A549 (cell line): Measurements from ENCODE around the gene TBC1D28. TPM values are rescaled to one million over a fixed set of nuclear protein-coding genes. Genes with fewer than 3 reads are reported as not detected.
"Not testable (repeated sequence)": the region's sequence is repeated elsewhere in the genome, so short reads cannot be mapped to it uniquely, and the experiment has no call there.

Experiments
- ATAC-seq, 2 experiments: fragments of 200-7000 bp in 1 of 2; fragments of >200 bp in 1 of 2; cut with Nextera tagmentation in 1 of 2; cut with Tn5 transposase in 1 of 2; 3 replicates each; pipeline versions ENCODE4 v1.8.0 to v1.9.1; 2018 to 2020; ENCODE audit warnings: mild to moderate bottlenecking in 1 of 2, moderate library complexity in 1 of 2
- CTCF ChIA-PET: fragments of 300-600 bp; sonication (Branson Sonifier 250); formaldehyde crosslinking; extraction: SDS; loops from one replicate; lab custom pipeline; 2021; ENCODE audit warnings: antibody characterized with exemption, inconsistent platforms; lab: Yijun Ruan, JAX
- POLR2A ChIA-PET: fragments of 350-600 bp; formaldehyde crosslinking; extraction: SDS; loops from one replicate; lab custom pipeline; 2021; ENCODE audit warnings: antibody characterized with exemption, inconsistent platforms; lab: Yijun Ruan, JAX
- DNase-seq, 2 experiments: peaks; one replicate each; pipeline versions ENCODE4 v3.0.0 to v3.0.0-alpha.2; 2011 to 2016; ENCODE audit warnings: low read depth in 1 of 2, low spot score in 1 of 2
- FAIRE-seq: peaks from 2 replicates; lab custom pipeline; 2011; peaks lifted over from hg19 to GRCh38; lab: Jason Lieb, UNC
- H3K27ac ChIP-seq, 2 experiments: fragments of >200 bp; sonication (Bioruptor Twin); formaldehyde crosslinking; 3 replicates each; pipeline ENCODE4 v1.5.1; 2016 to 2017
- H3K4me1 ChIP-seq: fragments of >200 bp; sonication (Bioruptor Twin); formaldehyde crosslinking; 3 replicates; pipeline ENCODE4 v1.6.1; 2016
- H3K4me2 ChIP-seq: fragments of >200 bp; sonication (Bioruptor Twin); formaldehyde crosslinking; 3 replicates; pipeline ENCODE4 v1.6.1; 2016
- H3K4me3 ChIP-seq: fragments of >200 bp; sonication (Bioruptor Twin); formaldehyde crosslinking; 3 replicates; pipeline ENCODE4 v1.5.1; 2016
- H3K9me3 ChIP-seq: fragments of >200 bp; sonication (Bioruptor Twin); formaldehyde crosslinking; 3 replicates; pipeline ENCODE4 v1.6.1; 2016
- GATA3 ChIP-seq: IDR thresholded peaks from 2 replicates; pipeline ENCODE4 v1.6.1; 2012; ENCODE audit warnings: borderline replicate concordance
- ZFP36 ChIP-seq: fragments of 450-650 bp; IDR thresholded peaks from 2 replicates; pipeline ENCODE4 v1.6.1; 2014; ENCODE audit warnings: borderline replicate concordance; ENCODE audit not compliant: partially characterized antibody
- WGBS: methylation state at CpG from one replicate; pipeline ENCODE4 v1.1.6; 2017; ENCODE audit errors: missing lambda C conversion rate; 5-methylcytosine and 5-hydroxymethylcytosine counted together
- polyA plus RNA-seq, 4 experiments: library from polyadenylated mRNA; depleted of rRNA in 3 of 4; stranded (reverse); fragments of >200 nt; fragmentation: RNase III in 1 of 4; extraction: RNeasy Plus Mini Kit Qiagen cat#74134 plus additional on column Dnase treatment in 1 of 4; gene quantifications; 2 replicates in 3 of 4; 3 replicates in 1 of 4; pipeline ENCODE4 v1.2.3, GENCODE V29; 2011 to 2017

Gene TBC1D28
- polyA plus RNA-seq, 2 of the 4 experiments (the other 2 are of a cell fraction) = not detected

GRCh38 chr17:18676928-18677327 lies 32.7 kb upstream of the TBC1D28 start:
- 96% methylated on average over 3 of the region's 3 CpGs for WGBS
- TF ChIP-seq ZFP36 = peak; percentile 88
- H3K4me3 ChIP-seq, H3K27ac ChIP-seq, ATAC-seq, H3K4me1 ChIP-seq, DNase-seq, POLR2A ChIA-PET, H3K4me2 ChIP-seq, FAIRE-seq: not testable (repeated sequence)
- CTCF ChIA-PET = interaction anchor here (0.6 kb wide), 1 partner anchor 79 kb away, joined by 3 read pairs; no protein-coding TSS in a partner anchor
- peaks cover 29% of the 10 kb centered on the region for H3K9me3 ChIP-seq

DNA sequence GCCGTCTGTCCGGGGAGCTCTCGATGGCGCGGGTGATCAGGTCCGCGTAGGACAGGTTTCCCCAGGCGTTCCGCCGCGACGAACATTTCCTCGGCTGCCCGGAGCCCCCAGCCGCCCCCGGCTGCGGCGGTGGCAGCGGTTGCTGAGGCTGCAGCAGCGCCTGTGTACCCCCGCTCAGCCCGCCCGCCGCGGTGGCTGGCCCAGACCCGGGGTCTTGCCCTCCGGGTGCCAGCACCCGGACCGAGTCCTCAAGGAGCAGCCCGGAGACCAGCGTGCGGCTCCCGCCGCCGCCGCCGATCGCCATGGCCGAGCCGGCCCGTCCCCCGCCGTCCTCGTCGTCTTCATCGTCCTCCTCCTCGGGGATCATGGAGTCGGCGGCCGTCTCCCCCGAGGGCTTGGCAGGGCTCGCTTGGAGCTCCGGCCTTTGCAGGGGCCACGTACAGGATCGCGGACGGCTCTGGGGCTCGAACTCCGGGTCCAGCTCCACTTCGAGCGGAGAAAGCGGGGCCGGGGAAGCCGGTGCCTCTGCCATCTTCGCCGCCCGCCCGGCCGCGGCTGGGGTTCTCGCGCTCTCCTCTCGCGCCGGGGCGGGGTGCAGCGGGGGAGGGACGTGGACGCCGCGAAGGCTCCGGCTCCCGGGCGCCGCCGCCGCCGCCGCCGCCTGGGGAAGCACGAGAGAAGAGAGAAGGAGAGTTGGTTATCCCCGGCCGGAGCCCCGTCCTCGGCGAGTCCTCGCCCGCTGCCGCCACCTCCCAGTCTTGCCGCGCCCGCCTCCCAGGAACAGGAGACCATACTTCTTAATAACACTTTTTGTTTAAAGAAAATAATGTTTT lies 28.4 kb upstream of the TBC1D28 start:
- CTCF ChIA-PET, DNase-seq, H3K4me2 ChIP-seq, FAIRE-seq, H3K4me1 ChIP-seq, POLR2A ChIA-PET, H3K4me3 ChIP-seq, H3K27ac ChIP-seq: not testable (repeated sequence)
- ATAC-seq = peak in 1 of 2 experiments; percentile 76; a peak in 3 of 6 replicates
- WGBS = 97% methylated on average over 82 of the region's 102 CpGs
- peaks cover 53% of the 10 kb centered on the region for H3K9me3 ChIP-seq

GRCh38 chr17:18668625-18669024 lies 24.4 kb upstream of the TBC1D28 start:
- ATAC-seq, POLR2A ChIA-PET, H3K4me3 ChIP-seq, DNase-seq, H3K27ac ChIP-seq, H3K4me1 ChIP-seq, FAIRE-seq, H3K4me2 ChIP-seq, CTCF ChIA-PET: not testable (repeated sequence)
- 95% methylated on average over 1 of the region's 1 CpG for WGBS
- peaks cover 40% of the 10 kb centered on the region for H3K9me3 ChIP-seq

DNA sequence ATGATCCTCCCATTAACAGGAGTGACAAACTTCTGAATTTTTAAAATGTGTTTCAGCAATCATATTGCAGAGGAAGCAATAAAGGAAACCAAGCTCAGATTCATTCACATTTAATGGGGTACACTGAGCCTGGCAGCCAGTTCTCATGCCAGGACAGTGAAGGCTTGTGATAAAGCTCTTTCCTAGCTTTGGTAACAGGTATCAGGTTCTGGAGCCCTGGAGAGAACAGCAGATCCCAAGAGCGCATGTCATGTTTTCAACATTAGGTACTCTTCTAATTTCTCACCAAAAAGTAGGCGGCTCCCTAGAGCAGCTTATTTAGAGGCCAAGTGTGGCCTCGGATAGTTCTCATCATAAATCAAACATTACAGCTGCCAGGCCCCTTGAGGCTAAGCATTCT lies 23.3 kb upstream of the TBC1D28 start:
- FAIRE-seq, H3K4me1 ChIP-seq, POLR2A ChIA-PET, CTCF ChIA-PET, H3K4me3 ChIP-seq, ATAC-seq, DNase-seq, H3K4me2 ChIP-seq, H3K27ac ChIP-seq: not testable (repeated sequence)
- peaks cover 41% of the 10 kb centered on the region for H3K9me3 ChIP-seq
- whole genome bisulfite sequencing = 84% methylated on average over 3 of the region's 3 CpGs

DNA sequence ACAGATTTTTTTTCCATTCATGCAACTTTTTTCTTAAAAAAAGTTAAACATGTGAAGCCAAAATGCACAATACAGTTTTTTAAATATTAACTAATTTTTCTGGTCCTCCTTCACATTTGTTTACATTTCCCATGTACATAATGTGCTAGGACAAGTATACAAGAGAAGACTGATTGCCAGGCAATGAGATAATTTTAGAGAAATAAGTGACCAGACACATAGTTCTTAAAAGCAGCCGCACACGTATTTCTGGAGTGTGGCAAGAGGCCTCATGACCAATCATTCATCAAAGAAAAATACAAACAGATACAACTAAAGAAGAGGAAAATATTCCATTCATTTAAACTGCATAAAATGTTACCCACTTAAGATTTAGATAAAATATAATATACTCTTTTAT lies 22.1 kb upstream of the TBC1D28 start:
- H3K4me2 ChIP-seq, DNase-seq, ATAC-seq, CTCF ChIA-PET, POLR2A ChIA-PET, H3K4me3 ChIP-seq, H3K4me1 ChIP-seq, FAIRE-seq, H3K27ac ChIP-seq: not testable (repeated sequence)
- H3K9me3 ChIP-seq = peaks cover 45% of the 10 kb centered on the region
- 90% methylated on average over 2 of the region's 2 CpGs for WGBS

DNA sequence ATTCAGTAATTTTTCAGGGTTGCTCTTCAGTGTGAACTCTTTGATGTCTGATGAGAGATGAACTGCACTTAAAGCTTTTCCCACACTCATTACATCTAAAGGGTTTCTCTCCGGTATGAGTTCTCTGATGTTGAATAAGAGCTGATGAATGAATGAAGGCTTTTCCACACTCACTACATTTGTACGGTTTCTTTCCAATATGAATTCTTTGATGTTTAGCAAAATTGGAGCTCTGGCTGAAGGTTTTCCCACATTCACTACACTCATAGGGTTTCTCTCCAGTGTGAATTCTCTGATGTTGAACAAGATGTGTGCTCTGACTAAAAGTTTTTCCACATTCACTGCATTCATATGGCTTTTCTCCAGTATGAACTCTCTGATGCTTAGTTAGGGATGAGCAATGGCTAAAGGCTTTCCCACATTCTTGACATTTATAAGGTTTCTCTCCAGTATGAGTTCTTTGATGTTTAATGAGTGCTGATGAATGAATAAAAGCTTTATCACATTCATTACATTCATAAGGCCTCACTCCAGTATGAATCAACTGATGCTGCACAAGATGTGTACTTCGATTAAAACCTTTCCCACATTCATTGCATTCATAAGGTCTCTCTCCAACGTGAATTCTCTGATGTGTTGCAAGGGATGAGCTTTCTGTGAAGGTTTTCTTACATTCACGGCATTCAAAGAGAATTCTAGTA lies 17.9 kb upstream of the TBC1D28 start:
- ATAC-seq, H3K4me3 ChIP-seq, H3K4me1 ChIP-seq, CTCF ChIA-PET, H3K27ac ChIP-seq, POLR2A ChIA-PET, H3K4me2 ChIP-seq: not testable (repeated sequence)
- FAIRE-seq = peak; percentile 98
- peak; percentile 52; the same call in 1 of the 2 replicates for TF ChIP-seq GATA3
- peaks cover 39% of the 10 kb centered on the region for H3K9me3 ChIP-seq
- 35% methylated on average over 5 of the region's 5 CpGs for WGBS
- peak in 1 of 2 experiments; percentile 17 for DNase-seq

GRCh38 chr17:18650094-18650493 lies 5.9 kb upstream of the TBC1D28 start:
- H3K9me3 ChIP-seq, FAIRE-seq, H3K4me3 ChIP-seq, CTCF ChIA-PET, H3K4me1 ChIP-seq, DNase-seq, H3K4me2 ChIP-seq, H3K27ac ChIP-seq, POLR2A ChIA-PET: not testable (repeated sequence)
- 86% methylated on average over 17 of the region's 23 CpGs for WGBS
- peak in 1 of 2 experiments; percentile 95; a peak in 3 of 6 replicates for ATAC-seq

GRCh38 chr17:18643124-18643523 lies 1.1 kb downstream of the TBC1D28 start:
- peak in 1 of 2 experiments; percentile 54; a peak in 3 of 6 replicates for ATAC-seq
- CTCF ChIA-PET, DNase-seq, H3K4me1 ChIP-seq, H3K4me2 ChIP-seq, H3K4me3 ChIP-seq, POLR2A ChIA-PET, H3K9me3 ChIP-seq, FAIRE-seq, H3K27ac ChIP-seq: not testable (repeated sequence)
- 23% methylated on average over 4 of the region's 6 CpGs for WGBS

- H3K9me3 ChIP-seq, POLR2A ChIA-PET, H3K27ac ChIP-seq, FAIRE-seq, H3K4me2 ChIP-seq, ATAC-seq, DNase-seq, H3K4me3 ChIP-seq, H3K4me1 ChIP-seq: not testable (repeated sequence)
- CTCF ChIA-PET = interaction anchor here (0.7 kb wide), 1 partner anchor 12 kb away, joined by 3 read pairs; no protein-coding TSS in a partner anchor
- WGBS = 90% methylated on average over 13 of the region's 13 CpGs
Measured at GRCh38 chr17:18638357-18638756, 5.8 kb downstream of the TBC1D28 start.

- H3K4me1 ChIP-seq, FAIRE-seq, DNase-seq, H3K4me2 ChIP-seq, H3K27ac ChIP-seq, CTCF ChIA-PET, POLR2A ChIA-PET, H3K9me3 ChIP-seq, H3K4me3 ChIP-seq: not testable (repeated sequence)
- ATAC-seq = peak; percentile 35 to 71; a peak in 3 of 6 replicates
- WGBS = 39% methylated on average over 7 of the region's 7 CpGs
Measured at GRCh38 chr17:18636237-18636636, 8.0 kb downstream of the TBC1D28 start.
